ENCODE data around the gene CSNK2A2. TPM values are rescaled to one million over a fixed set of nuclear protein-coding genes. Genes with fewer than 3 reads are reported as not detected.

CSNK2A2 gene
- total and polyA plus RNA-seq, 2 experiments from 2014 or later = 44.7 to 102 TPM

DNA sequence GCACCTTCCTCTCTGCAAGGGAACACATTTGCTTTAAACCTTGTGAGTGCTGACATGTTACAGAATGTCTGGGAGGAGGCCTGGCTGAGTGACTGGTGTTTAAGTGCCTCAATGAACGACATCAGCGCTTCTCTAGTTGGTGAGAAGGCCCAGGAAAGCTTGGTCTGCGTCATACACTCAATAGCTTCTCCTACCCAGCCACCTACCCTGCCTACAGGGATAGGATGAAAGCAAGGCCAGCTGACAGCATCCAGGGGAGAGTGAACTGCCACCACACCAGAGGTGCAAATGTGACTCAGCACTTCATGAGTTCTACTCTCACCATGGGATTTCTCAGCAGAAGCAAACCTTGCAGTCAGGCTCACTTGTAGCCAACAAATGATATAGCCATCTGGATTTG, 37.1 kb downstream of the CSNK2A2 start (continued):
- TF ChIP-seq, protein P1, sequence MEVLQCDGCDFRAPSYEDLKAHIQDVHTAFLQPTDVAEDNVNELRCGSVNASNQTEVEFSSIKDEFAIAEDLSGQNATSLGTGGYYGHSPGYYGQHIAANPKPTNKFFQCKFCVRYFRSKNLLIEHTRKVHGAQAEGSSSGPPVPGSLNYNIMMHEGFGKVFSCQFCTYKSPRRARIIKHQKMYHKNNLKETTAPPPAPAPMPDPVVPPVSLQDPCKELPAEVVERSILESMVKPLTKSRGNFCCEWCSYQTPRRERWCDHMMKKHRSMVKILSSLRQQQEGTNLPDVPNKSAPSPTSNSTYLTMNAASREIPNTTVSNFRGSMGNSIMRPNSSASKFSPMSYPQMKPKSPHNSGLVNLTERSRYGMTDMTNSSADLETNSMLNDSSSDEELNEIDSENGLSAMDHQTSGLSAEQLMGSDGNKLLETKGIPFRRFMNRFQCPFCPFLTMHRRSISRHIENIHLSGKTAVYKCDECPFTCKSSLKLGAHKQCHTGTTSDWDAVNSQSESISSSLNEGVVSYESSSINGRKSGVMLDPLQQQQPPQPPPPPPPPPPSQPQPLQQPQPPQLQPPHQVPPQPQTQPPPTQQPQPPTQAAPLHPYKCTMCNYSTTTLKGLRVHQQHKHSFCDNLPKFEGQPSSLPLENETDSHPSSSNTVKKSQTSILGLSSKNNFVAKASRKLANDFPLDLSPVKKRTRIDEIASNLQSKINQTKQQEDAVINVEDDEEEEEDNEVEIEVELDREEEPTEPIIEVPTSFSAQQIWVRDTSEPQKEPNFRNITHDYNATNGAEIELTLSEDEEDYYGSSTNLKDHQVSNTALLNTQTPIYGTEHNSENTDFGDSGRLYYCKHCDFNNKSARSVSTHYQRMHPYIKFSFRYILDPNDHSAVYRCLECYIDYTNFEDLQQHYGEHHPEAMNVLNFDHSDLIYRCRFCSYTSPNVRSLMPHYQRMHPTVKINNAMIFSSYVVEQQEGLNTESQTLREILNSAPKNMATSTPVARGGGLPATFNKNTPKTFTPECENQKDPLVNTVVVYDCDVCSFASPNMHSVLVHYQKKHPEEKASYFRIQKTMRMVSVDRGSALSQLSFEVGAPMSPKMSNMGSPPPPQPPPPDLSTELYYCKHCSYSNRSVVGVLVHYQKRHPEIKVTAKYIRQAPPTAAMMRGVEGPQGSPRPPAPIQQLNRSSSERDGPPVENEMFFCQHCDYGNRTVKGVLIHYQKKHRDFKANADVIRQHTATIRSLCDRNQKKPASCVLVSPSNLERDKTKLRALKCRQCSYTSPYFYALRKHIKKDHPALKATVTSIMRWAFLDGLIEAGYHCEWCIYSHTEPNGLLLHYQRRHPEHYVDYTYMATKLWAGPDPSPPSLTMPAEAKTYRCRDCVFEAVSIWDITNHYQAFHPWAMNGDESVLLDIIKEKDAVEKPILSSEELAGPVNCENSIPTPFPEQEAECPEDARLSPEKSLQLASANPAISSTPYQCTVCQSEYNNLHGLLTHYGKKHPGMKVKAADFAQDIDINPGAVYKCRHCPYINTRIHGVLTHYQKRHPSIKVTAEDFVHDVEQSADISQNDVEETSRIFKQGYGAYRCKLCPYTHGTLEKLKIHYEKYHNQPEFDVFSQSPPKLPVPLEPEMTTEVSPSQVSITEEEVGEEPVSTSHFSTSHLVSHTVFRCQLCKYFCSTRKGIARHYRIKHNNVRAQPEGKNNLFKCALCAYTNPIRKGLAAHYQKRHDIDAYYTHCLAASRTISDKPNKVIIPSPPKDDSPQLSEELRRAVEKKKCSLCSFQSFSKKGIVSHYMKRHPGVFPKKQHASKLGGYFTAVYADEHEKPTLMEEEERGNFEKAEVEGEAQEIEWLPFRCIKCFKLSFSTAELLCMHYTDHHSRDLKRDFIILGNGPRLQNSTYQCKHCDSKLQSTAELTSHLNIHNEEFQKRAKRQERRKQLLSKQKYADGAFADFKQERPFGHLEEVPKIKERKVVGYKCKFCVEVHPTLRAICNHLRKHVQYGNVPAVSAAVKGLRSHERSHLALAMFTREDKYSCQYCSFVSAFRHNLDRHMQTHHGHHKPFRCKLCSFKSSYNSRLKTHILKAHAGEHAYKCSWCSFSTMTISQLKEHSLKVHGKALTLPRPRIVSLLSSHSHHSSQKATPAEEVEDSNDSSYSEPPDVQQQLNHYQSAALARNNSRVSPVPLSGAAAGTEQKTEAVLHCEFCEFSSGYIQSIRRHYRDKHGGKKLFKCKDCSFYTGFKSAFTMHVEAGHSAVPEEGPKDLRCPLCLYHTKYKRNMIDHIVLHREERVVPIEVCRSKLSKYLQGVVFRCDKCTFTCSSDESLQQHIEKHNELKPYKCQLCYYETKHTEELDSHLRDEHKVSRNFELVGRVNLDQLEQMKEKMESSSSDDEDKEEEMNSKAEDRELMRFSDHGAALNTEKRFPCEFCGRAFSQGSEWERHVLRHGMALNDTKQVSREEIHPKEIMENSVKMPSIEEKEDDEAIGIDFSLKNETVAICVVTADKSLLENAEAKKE (CRISPR knock-in tag; IDR thresholded peaks at IDR 0.05) = no peak
- TF ChIP-seq ZNF331 (CRISPR knock-in tag; IDR thresholded peaks at IDR 0.05; ENCODE audit: low read depth) (no peak), NANOG (IDR thresholded peaks at IDR 0.05; ENCODE audit: borderline replicate concordance) (no peak), CREB1 (CRISPR knock-in tag; IDR thresholded peaks at IDR 0.05; ENCODE audit: low read depth) (no peak), EZH2phosphoT487 (IDR thresholded peaks at IDR 0.05; ENCODE audit: unreplicated experiment) (no peak), CTCF (conservative IDR thresholded peaks at IDR 0.05; ENCODE audit: low read depth in 2 of 2) (no peak)

DNA sequence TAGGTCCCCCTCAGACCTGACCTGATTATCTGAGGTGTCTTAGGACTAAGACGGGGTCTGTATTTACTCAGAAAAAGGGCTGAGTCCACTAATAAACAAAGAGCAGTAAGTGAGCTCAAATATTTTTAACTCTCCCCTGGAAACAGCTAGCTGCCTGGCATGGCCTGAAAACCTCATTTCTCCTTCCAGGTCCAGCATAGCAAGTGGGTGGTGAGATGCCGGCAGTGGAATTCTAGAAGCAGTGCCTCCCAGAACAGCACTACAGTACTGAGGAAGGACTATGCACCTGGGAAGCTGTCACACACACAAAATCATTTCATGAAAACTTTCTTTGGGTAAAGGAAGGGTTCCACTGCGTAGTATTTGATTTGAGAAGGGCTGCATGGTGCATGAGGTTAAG, 39.2 kb downstream of the CSNK2A2 start:
- H4K20me1 ChIP-seq (replicated peaks; ENCODE audit: insufficient read depth) = peaks cover 7% of the 10 kb centered on the region; the same call in 1 of the 2 replicates
- H3K9me2 ChIP-seq (ENCODE audit: insufficient read depth) = no peaks in the 10 kb centered on the region
- peaks cover 3% of the 10 kb centered on the region for H3K27me3 Mint-ChIP-seq (ENCODE audit: insufficient read depth, low read depth, poor library complexity)
- H3K4me1 ChIP-seq (ENCODE audit: insufficient read depth) = no peaks in the 10 kb centered on the region
- H3K4me3 ChIP-seq = no peak overlapping the region
- peaks cover 25% of the 10 kb centered on the region for H3K36me3 Mint-ChIP-seq (ENCODE audit: low read depth)
- no peaks in the 10 kb centered on the region for H3K9me3 Mint-ChIP-seq
- H3K4me1 Mint-ChIP-seq = no peaks in the 10 kb centered on the region
- H3F3A ChIP-seq (replicated peaks; ENCODE audit: low read depth) = no peaks in the 10 kb centered on the region
- peaks cover 24% of the 10 kb centered on the region for H3K36me3 ChIP-seq (ENCODE audit: insufficient read depth)
- no peak overlapping the region for H3K27ac Mint-ChIP-seq
- no peaks in the 10 kb centered on the region for H3K79me2 ChIP-seq (replicated peaks; ENCODE audit: insufficient read depth)
- H3K27me3 ChIP-seq (ENCODE audit: insufficient read depth) = no peaks in the 10 kb centered on the region
- no peak for ATAC-seq
- no peak overlapping the region for H2AFZ ChIP-seq
- no peak for TF ChIP-seq JUNB (IDR thresholded peaks at IDR 0.05; ENCODE audit: unreplicated experiment)
- no peak for TF ChIP-seq ZNF114 (CRISPR knock-in tag; IDR thresholded peaks at IDR 0.05)
- TF ChIP-seq ETS1 (IDR thresholded peaks at IDR 0.05) = no peak
- TF ChIP-seq EZH2 (IDR thresholded peaks at IDR 0.05; ENCODE audit: low read depth, unreplicated experiment) = no peak
- TF ChIP-seq, protein P2, sequence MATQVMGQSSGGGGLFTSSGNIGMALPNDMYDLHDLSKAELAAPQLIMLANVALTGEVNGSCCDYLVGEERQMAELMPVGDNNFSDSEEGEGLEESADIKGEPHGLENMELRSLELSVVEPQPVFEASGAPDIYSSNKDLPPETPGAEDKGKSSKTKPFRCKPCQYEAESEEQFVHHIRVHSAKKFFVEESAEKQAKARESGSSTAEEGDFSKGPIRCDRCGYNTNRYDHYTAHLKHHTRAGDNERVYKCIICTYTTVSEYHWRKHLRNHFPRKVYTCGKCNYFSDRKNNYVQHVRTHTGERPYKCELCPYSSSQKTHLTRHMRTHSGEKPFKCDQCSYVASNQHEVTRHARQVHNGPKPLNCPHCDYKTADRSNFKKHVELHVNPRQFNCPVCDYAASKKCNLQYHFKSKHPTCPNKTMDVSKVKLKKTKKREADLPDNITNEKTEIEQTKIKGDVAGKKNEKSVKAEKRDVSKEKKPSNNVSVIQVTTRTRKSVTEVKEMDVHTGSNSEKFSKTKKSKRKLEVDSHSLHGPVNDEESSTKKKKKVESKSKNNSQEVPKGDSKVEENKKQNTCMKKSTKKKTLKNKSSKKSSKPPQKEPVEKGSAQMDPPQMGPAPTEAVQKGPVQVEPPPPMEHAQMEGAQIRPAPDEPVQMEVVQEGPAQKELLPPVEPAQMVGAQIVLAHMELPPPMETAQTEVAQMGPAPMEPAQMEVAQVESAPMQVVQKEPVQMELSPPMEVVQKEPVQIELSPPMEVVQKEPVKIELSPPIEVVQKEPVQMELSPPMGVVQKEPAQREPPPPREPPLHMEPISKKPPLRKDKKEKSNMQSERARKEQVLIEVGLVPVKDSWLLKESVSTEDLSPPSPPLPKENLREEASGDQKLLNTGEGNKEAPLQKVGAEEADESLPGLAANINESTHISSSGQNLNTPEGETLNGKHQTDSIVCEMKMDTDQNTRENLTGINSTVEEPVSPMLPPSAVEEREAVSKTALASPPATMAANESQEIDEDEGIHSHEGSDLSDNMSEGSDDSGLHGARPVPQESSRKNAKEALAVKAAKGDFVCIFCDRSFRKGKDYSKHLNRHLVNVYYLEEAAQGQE (IDR thresholded peaks at IDR 0.05; ENCODE audit: unreplicated experiment) = no peak
- no peak overlapping the region for H3K4me2 ChIP-seq
- DNase-seq (ENCODE audit: low spot score) = no peak
- H3K4me3 Mint-ChIP-seq = no peak overlapping the region
- no peak overlapping the region for H3K27ac ChIP-seq (ENCODE audit: low read depth)
